Islet of Langerhans (tissue), 1 donor: ENCODE data around the gene CHCHD3.

Experiments used
- FAIRE-seq: peaks from one replicate; lab custom pipeline; 2011; peaks lifted over from hg19 to GRCh38; lab: Jason Lieb, UNC

Gene CHCHD3

GRCh38 chr7:132765861-132766260, 316.0 kb downstream of the CHCHD3 start:
- no peak for FAIRE-seq

GRCh38 chr7:132764762-132765161, 317.1 kb downstream of the CHCHD3 start:
- no peak for FAIRE-seq

GRCh38 chr7:132760866-132761265, 321.0 kb downstream of the CHCHD3 start:
- no peak for FAIRE-seq

- FAIRE-seq, result no peak
These were observed 321.7 kb downstream of the CHCHD3 start for GRCh38 chr7:132760244-132760623.

- FAIRE-seq, result no peak
These were observed 322.2 kb downstream of the CHCHD3 start for GRCh38 chr7:132759482-132760243.

- no peak for FAIRE-seq
These were observed 322.9 kb downstream of the CHCHD3 start for GRCh38 chr7:132758986-132759385.

- FAIRE-seq, result no peak
These were observed 324.1 kb downstream of the CHCHD3 start for GRCh38 chr7:132757783-132758182.

GRCh38 chr7:132756484-132756990, 325.4 kb downstream of the CHCHD3 start:
- no peak for FAIRE-seq

GRCh38 chr7:132755538-132756483, 326.1 kb downstream of the CHCHD3 start:
- no peak for FAIRE-seq

- FAIRE-seq, result no peak
These were observed 329.5 kb downstream of the CHCHD3 start for GRCh38 chr7:132752431-132752830.

GRCh38 chr7:132751244-132751647, 330.6 kb downstream of the CHCHD3 start:
- no peak for FAIRE-seq

- no peak for FAIRE-seq
These were observed 331.2 kb downstream of the CHCHD3 start for GRCh38 chr7:132750530-132751217.

GRCh38 chr7:132750096-132750495, 331.8 kb downstream of the CHCHD3 start:
- FAIRE-seq, result no peak

- no peak for FAIRE-seq
These were observed 336.4 kb downstream of the CHCHD3 start for GRCh38 chr7:132745510-132745909.

- FAIRE-seq, result no peak
These were observed 337.9 kb downstream of the CHCHD3 start for GRCh38 chr7:132743974-132744373.

- no peak for FAIRE-seq
These were observed 339.7 kb downstream of the CHCHD3 start for GRCh38 chr7:132742189-132742612.

GRCh38 chr7:132740176-132740575, 341.7 kb downstream of the CHCHD3 start:
- FAIRE-seq, result no peak

GRCh38 chr7:132739271-132739955, 342.5 kb downstream of the CHCHD3 start:
- FAIRE-seq, result no peak

- no peak for FAIRE-seq
These were observed 343.6 kb downstream of the CHCHD3 start for GRCh38 chr7:132738254-132738653.

GRCh38 chr7:132735476-132735875, 346.4 kb downstream of the CHCHD3 start:
- no peak for FAIRE-seq
